HL-60/S4 treated with retinoic acid at 250 ng/mL for 4 days and 3 days (cell line): Measurements from ENCODE around the gene KRT3.

Experiments used
- in situ Hi-C: fragments of 300-500 bp; cut with MboI; formaldehyde crosslinking; loops from 2 replicates; pipeline ENCODE4 v1.7.0; 2022; ENCODE audit warnings: low sequenced_read_pairs

The KRT3 gene

GRCh38 chr12:52827499-52828090, 31.7 kb upstream of the KRT3 start:
- in situ Hi-C loops = no loop called here

GRCh38 chr12:52826611-52827498, 30.9 kb upstream of the KRT3 start:
- in situ Hi-C loops = no loop called here

GRCh38 chr12:52825961-52826360, 30.0 kb upstream of the KRT3 start:
- in situ Hi-C loops = no loop called here

- in situ Hi-C loops = no loop called here
These were observed 29.0 kb upstream of the KRT3 start for GRCh38 chr12:52824741-52825410.

- in situ Hi-C loops = no loop called here
These were observed 28.0 kb upstream of the KRT3 start for GRCh38 chr12:52823761-52824450.

- in situ Hi-C loops = no loop called here
These were observed 27.0 kb upstream of the KRT3 start for GRCh38 chr12:52822771-52823510.

- in situ Hi-C loops = no loop called here
These were observed 26.1 kb upstream of the KRT3 start for GRCh38 chr12:52821826-52822660.

- in situ Hi-C loops = no loop called here
These were observed 25.3 kb upstream of the KRT3 start for GRCh38 chr12:52821071-52821730.

- in situ Hi-C loops = no loop called here
These were observed 24.6 kb upstream of the KRT3 start for GRCh38 chr12:52820521-52820920.

- in situ Hi-C loops = no loop called here
These were observed 24.0 kb upstream of the KRT3 start for GRCh38 chr12:52819731-52820510.

- in situ Hi-C loops = no loop called here
These were observed 23.0 kb upstream of the KRT3 start for GRCh38 chr12:52818887-52819420.

GRCh38 chr12:52818388-52818787, 22.5 kb upstream of the KRT3 start:
- in situ Hi-C loops = no loop called here

- in situ Hi-C loops = no loop called here
These were observed 21.9 kb upstream of the KRT3 start for GRCh38 chr12:52817699-52818238.

- in situ Hi-C loops = no loop called here
These were observed 21.2 kb upstream of the KRT3 start for GRCh38 chr12:52817003-52817698.

GRCh38 chr12:52815676-52816588, 20.0 kb upstream of the KRT3 start:
- in situ Hi-C loops = no loop called here

GRCh38 chr12:52815161-52815560, 19.2 kb upstream of the KRT3 start:
- in situ Hi-C loops = no loop called here
